ENCODE measurements around the gene ARHGEF2.

Gene ARHGEF2

DNA sequence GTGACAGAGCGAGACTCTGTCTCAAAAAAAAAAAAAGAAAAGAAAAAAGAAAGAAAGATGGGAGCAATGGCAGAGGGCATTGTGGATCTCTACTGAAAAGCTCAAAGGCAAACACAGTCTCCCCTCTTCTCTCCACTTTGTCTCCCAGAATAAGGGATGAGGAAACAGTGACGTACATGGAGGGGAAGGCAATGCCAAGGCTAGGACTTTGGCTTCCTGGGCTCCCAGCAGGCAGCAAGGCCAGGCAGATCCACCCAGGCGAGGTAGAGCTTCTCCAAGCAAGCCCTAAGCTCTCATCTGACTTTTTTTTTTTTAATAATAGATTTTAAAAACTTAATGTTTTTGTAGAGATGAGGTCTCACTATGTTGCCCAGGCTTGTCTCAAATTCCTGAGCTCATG is 4.6 kb downstream of the ARHGEF2 start:
- in situ Hi-C loops (cut with MboI; ENCODE audit: low sequenced_read_pairs), result no loop called here

DNA sequence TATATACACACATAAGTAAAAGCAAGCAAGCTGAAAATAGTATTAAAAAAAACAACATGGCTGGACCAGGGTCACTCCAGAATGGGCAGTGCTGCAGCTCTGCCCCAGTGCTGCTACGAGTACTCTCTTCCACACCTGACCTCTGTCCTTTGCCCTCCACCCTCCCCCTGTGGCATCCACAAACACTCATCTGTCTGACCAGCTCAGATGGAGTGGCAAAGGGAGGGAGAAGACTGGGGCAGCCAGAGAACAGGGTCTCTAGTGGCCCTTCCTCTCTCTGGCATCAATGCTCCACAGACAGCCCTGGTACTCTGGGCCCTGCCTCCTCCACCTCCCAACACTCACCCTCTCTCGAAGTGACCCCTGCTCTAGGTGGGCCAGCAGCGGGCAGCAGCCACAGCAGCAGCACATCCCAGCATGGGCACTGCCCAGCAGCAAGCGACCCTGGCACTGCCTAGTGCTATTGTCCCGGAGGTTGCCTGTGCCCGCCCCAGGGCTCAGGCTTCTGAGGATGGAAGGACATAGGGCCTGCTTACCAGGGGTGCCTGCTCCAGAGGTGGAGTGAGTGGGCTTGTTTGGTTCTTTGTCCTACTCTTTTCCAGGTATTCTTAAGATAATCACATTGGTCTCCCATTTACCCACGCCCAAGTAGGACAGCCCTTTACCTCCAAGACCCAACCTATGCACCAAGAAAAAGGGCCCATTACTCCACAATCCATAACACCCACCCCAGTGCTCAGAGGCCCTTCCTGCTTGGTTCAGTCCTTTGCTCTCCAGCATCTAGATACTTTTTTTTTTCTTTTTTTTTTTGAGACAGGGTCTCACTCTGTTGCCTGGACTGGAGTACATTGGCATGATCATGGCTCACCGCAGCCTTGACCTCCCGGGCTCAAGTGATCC is 6.2 kb downstream of the ARHGEF2 start:
- in situ Hi-C loops (cut with MboI; ENCODE audit: low sequenced_read_pairs), result no loop called here

DNA sequence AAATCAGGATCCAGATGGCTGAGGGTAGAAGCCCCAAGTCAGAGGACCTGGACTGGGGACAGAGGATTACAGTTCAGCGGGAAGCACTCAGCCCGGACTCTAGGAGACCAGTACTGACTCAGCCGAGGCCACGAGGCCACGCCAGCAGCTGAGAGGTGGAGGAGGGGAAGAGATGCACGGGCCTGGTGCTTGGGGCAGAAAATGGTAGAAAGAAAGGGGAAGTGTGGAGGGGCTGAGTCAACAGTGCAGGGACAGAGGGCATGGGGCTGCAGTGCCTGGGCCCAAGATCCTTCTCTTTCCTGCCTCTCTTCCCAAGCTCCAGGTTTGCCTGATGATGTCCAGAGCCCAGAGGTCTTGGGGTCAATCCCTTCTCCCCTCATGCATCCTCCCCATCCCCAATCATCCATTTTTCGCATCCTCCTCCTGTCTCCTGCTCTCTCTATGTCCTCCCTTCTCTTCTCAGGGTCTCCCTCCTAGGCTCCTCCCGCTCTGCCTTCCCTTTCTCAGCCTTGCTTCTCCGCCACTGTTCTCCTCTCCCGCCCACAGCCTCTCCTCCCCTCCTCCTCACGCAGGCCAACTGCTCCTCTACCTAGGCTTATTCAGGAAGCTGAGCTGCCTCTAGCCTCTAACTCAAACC is 7.7 kb downstream of the ARHGEF2 start:
- in situ Hi-C loops (cut with MboI; ENCODE audit: low sequenced_read_pairs), result no loop called here

DNA sequence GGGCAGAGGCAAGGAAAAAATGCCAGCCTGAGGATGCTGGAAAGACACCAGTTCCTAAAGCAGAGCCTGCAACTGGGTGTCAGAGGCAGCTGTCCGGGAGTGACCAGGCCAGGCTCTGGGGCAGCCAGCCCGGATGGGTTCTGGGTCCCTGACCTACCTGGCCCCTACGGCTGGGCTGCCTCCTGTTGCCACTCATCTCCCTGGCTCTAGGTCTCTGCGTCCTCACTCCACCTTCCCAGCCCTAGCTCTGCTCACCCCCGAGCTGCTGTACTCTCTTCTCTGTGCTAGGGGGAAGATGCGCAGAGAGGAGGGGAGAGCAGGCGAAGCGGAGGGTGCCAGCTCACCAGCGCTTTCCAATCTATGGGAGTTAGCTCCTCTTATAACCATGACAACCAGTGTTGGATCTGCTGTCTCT is 9.0 kb downstream of the ARHGEF2 start:
- in situ Hi-C loops (cut with MboI; ENCODE audit: low sequenced_read_pairs), result no loop called here

DNA sequence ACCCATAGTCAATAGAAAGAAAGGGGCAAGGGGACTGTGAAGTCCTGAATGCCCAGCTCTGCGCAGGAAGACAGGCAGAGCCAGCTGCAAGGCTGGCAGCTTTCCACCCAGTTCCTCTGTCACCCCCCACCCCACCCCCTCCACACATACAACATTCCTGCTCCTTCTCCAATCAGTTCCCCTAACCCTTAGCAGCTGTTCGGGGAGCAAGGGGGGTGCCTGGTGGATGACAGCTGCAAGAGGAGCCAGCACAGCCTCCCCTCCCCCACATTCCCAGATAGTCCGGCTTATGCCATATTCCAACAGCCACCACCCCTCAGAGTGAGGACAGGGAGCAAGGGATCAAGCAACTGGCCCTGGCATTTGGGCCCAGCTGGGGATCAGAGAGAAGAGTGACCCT is 9.7 kb downstream of the ARHGEF2 start:
- in situ Hi-C loops (cut with MboI; ENCODE audit: low sequenced_read_pairs), result no loop called here

DNA sequence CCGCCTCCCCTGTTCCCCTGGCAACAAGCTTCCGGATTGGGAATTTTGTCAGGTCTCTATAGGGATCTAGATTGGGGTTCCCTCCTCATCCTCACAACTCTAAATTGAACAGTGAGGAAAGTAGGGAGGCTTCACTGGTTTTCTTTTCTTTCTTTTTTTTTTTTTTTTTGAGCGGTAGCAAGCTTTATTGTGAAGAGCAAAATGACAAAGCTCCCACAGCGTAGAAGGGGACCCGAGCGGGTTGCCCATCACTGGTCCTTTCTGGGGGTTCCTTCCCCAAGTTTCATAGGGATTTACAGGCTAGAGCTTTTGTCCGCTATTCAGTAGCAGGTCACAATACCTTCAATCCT is 10.3 kb downstream of the ARHGEF2 start:
- in situ Hi-C loops (cut with MboI; ENCODE audit: low sequenced_read_pairs), result no loop called here

DNA sequence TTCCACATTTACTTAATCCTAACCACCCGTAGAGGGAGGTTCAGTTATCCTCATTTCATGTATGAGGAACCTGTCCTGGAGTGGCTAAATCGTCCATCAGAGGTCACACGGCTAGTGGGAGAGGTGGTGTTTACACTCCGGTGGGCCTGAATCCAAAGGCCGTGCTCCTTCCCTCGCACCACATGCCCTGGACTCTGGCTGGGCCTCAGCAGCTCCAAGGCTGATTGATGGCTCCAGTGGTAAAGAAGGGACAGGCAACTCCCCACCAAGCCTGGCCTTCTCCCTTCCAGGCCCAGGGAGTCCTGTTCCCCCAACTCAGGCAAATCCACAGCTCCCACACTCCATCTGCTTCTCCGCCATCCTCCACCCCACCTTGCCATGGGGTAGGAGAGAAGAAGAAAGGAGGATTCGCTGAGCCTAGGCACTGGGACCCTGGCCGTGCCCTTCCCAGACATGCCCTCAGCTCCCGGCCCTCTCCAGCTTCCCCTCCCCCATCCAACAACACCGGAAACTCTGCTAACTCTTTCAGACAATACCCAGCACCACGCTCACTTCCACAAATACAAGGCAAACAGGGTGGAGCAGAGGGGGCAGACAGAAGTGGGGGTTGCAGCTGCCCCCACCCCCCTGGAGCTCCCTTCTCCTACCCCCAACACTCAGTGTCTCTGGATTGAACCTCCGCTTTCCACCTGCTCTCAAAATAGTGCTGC is 10.9 kb downstream of the ARHGEF2 start:
- in situ Hi-C loops (cut with MboI; ENCODE audit: low sequenced_read_pairs), result no loop called here

DNA sequence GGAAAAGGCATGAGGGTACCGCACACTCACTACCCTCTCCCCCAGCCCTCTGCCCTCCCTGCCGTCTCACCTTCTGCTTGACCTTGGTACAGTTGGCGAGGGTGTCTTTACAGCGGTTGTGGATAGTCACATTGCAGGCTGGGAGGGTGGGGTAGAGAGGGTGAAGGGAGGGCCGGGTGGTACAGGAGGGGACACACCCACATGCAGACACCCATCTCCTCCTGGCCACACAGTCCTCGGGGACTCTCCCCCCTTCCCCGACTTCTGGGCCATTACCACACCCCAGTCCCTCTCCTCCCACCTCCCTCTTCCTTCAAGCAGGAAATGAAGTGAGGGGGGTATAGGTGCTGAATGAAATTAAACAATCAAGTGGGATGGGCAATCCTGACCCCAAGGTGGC is 11.6 kb downstream of the ARHGEF2 start:
- in situ Hi-C loops (cut with MboI; ENCODE audit: low sequenced_read_pairs), result no loop called here

DNA sequence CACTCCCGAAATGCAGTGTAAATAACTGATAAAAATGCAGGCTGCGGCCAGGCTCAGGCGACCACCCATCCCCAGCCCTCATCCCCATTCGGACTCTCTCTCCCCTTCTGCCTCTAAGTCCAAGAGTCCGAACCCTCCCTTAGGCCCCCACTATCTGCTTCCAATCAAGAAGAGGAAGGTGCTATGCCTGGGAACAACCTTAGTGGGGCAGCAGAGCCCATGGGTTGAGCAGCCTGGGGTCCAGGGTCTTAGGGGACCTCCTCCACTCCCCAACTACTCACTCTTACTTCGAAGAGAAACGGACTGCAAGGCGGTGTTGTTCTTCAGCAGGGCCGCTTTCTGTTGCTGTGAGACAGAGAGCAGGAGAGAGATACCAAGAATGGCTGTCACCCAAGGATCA is 12.2 kb downstream of the ARHGEF2 start:
- in situ Hi-C loops (cut with MboI; ENCODE audit: low sequenced_read_pairs), result no loop called here

DNA sequence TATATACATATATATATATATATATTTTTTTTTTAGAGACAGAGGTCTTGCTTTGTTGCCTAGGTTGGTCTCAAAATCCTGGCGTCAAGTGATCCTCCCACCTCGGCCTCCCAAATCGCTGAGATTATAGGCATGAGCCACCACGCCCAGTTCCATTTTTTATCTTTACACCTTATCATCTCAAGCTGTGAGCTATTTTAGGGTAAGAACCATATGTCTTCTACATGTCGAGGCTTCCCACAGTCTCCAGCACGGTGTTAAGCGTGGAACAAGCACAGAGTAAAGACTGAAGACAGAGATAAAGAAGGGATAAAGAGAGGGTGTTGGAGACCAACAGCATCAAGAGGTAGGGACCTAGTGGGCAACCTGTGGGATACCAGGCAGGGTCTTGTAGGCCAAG is 14.2 kb downstream of the ARHGEF2 start:
- in situ Hi-C loops (cut with MboI; ENCODE audit: low sequenced_read_pairs), result no loop called here

DNA sequence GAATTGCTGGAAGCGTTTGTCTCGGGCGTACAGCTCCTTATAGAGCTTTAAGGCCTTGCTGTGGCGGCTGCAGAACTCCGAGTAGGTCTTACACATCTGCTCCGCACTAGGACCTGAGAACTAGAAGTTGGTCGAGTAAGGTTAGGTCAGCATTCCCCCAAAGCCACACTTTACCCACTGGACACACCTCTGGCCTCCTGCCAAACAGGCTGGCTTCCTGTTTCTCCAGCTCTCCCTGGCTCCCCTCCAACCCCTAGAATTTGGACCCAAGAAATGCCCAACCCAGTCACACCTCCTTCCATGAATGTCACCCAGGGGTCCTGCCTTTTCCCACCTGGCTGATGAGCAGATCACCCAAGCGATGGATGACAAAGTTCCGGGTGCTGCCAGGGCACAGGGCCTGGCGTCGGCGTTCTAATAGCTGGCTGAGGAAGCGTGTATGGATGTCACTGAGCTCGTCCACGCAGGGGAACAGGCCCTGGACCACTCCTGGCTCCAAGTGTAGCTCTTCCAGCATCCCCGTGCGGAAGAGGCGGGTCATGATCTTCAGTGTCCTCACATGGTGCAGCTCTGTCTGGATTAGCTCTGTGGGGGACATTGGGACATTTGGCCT is 15.6 kb downstream of the ARHGEF2 start:
- in situ Hi-C loops (cut with MboI; ENCODE audit: low sequenced_read_pairs), result no loop called here

DNA sequence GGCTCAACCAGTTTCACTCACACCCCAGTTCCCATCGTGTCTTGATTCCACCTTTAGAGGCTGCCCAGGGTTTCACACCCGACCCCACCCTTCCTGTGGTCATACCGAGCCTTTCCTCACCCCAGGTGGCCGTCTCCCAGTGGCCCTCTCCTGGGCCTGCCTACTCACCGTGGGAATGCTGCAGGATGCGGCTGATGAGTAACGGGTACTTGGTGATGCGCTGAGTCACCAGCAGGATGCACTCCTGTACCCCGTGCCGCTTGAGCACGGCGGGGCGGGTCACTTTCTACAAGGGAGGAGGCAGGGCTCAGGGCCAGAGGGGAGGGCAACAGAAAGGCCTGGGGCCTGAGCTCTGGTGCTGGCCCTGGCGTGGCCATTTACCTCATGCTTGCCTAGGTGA is 16.4 kb downstream of the ARHGEF2 start:
- in situ Hi-C loops (cut with MboI; ENCODE audit: low sequenced_read_pairs), result no loop called here

DNA sequence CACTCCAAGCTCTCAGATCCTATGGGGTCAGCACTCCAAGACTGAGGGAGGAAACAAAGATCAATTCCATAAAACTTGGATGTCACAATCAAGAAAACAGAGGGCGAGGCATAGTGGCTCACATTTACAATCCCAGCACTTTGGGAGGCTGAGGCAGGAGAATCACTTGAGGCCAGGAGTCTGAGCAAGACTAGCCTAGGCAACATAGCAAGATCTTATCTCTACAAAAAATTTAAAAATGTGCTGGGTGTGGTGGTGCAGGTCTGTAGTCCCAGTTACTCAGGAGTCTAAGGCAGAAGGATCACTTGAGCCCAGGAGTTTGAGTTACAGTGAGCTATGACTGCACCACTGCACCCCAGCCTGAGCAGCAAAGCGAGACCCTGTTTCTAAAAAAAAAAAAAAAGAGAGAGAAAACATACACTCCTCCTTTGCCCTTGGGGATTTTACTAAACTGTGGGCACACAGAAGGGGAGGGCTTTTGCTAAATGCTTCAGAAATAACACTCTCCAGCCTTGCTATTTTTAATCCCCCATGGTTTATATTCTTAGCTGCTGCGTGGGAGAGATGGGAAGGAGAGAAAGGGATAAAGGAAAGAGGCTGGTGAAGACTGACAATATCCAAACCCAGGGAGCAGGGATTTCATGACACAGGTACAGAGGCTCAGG is 18.1 kb downstream of the ARHGEF2 start:
- in situ Hi-C loops (cut with MboI; ENCODE audit: low sequenced_read_pairs), result no loop called here

DNA sequence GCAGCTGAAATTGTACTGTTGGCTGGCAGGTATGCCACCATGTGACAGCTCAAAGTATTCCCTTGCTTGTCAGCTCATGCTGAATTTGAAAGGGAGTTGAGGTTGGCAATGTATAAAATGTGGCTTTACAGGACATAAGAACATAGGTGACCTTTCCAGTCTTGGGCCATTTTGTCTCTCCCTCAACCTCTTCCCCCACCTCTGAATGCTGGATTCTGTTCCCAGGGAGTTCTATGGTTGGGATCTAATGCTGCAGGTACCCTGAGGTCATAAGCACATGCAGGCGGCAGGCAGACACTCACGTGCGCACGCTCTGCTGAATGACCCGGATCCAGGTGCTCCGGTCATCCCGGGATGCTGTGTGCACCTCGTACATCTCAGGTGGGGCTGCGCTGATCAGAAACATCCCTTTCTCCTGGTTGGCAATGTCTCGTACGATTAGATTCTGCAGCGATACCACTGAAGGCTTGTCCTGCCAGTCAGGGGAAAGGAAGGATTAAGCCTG is 20.9 kb downstream of the ARHGEF2 start:
- in situ Hi-C loops (cut with MboI; ENCODE audit: low sequenced_read_pairs), result no loop called here

DNA sequence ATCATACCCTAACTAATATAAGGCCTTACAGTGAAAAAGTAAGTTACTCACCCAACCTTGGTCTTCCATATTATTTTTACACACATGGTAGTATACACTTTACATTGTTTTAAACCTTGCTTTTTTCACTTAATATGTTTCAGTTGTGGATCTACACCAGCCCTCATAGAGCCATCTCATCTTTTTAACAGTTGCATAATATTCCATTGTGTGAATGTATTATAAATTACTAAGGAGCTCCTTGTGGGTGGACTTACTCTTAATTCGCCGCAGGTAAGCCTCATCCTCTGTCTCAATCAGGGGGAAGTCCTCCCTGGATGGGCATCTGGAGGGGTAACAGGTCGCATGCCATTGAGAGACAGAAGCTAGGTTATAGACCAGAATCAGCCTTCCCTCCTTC is 23.7 kb downstream of the ARHGEF2 start:
- in situ Hi-C loops (cut with MboI; ENCODE audit: low sequenced_read_pairs), result no loop called here

DNA sequence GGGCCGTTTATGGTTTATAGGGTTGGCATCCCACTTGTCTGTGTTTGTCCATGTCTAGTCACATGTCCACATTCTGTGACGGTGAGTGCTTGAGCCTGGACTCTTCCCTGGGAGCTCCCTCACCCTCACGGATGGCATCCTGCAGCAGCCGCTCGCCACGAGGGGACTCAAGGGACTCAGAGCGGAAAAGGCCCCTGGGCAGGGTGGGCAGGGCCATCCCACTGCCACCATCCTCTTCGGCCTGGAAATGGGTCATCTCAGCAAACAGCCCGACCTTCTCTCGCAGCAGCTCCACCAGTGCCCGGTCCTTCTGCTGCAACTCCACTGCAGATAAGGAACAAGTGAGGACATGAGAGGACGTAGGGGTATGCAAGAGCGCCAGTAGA is 25.8 kb downstream of the ARHGEF2 start:
- in situ Hi-C loops (cut with MboI; ENCODE audit: low sequenced_read_pairs), result no loop called here

DNA sequence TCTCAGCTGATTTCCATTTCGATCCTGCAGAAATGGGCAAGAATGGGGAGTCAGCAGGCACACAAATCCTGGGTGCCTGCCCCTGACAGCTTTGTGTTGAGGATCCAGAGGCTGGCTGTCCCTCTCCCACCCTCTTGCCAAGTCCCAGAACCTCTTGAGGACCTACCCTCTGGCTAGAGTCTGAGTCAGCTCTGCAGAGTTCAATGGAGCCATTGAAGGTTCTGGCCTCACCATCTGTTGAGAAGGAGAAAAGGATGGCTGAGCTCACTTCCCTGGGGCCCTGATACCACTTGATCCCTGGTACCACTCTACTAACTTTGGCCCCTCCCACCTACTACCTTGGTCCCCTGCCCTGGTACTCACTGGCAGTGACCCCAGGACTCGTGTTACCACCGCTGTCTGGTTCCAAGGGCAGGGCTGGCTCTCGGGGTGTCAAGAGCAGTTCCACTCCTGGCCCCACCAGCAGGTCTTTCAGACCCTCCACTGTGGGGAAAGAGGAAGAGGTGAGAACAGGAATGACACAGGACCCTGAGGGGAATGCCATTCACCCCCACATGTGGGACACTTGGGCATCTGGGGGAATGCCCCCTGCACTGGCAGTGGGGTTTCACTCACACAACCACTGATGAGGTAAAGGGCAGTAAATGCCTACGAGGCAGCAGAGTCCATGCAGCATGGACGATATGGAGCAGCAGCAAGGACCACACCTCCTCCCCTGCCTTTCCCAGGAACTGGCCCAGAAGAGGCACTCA is 26.4 kb downstream of the ARHGEF2 start:
- in situ Hi-C loops (cut with MboI; ENCODE audit: low sequenced_read_pairs), result no loop called here

DNA sequence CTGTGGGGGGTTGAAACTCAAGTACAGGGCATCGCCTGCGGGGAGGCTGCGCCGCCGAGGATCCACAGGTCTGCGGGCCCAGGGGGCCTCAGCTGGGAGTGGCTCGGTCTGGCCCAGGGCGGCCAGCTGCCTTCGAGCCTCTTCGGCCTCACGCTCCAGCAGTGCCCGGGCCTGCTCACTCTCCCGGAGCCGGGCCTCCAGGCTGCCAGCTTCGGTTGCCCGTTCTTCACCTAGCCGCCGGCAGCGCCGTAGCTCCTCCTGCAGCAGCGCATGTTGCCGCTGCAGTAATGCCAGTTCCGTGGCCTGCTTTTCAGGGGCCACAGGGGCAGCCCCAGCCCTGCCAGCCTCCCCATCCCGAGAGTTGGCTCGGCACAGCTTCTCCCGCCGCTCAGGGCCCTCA is 27.5 kb downstream of the ARHGEF2 start:
- in situ Hi-C loops (cut with MboI; ENCODE audit: low sequenced_read_pairs), result no loop called here

DNA sequence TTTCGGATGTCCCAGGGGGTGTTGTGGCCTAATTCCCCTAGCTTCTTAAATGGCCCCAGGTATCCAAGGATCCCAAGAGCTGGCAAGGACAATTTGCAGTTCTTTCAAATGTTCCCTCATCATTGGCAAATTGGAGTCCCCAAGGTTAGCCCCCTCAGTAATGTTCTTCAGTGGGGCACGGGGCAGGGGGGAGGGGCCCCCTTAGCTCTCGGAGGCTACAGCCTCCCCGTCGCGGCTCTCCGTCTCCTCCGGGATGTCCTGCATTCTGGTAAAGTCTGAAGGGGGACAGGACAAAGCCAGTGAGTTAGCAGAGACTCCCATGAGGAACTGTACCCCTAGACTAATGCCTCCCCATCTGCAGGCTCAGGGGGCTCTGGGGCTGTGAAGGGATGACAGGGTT is 30.6 kb downstream of the ARHGEF2 start:
- in situ Hi-C loops (cut with MboI; ENCODE audit: low sequenced_read_pairs), result no loop called here

DNA sequence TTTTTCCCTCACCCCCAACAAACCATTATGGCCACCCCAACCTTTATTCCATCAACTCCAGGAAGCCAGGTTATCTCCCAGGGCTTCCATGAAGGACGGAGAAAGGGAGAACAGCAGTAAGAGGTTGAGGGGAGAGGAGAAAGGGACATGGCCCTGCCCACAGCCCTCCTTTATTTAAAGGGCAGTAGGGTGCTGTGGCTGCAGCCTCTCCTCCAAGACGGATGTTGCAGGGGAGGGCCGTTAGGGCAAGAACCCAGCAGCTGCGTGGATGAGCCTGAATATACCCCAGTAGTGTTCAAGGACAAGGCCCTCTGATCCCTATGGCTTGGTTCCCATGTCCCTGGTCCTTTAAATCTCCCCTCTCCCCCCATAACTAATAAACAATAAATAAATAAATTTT is 31.1 kb downstream of the ARHGEF2 start:
- in situ Hi-C loops (cut with MboI; ENCODE audit: low sequenced_read_pairs), result no loop called here
